Glutamatergic neuron (in vitro differentiated cells): ENCODE results near the gene HTR5A. TPM values are rescaled to one million over a fixed set of nuclear protein-coding genes. Genes with fewer than 3 reads are reported as not detected.

Experiments used
- DNase-seq: peaks from one replicate; pipeline ENCODE4 v3.0.0; 2022
- H3K27ac Mint-ChIP-seq: one replicate; pipeline ENCODE4 v1.8.0; 2020; ENCODE audit warnings: mild to moderate bottlenecking, mixed read lengths, inconsistent platforms; ENCODE audit not compliant: unreplicated experiment
- H3K27me3 Mint-ChIP-seq: one replicate; pipeline ENCODE4 v1.8.0; 2020; ENCODE audit warnings: mild to moderate bottlenecking, moderate library complexity, mixed read lengths, inconsistent platforms; ENCODE audit not compliant: unreplicated experiment
- H3K36me3 Mint-ChIP-seq: one replicate; pipeline ENCODE4 v1.8.0; 2020; ENCODE audit warnings: mild to moderate bottlenecking, mixed read lengths, inconsistent platforms; ENCODE audit not compliant: unreplicated experiment
- H3K4me1 Mint-ChIP-seq: one replicate; pipeline ENCODE4 v1.8.0; 2020; ENCODE audit warnings: mild to moderate bottlenecking, low read depth, mixed read lengths, inconsistent platforms; ENCODE audit not compliant: unreplicated experiment
- H3K4me3 Mint-ChIP-seq: one replicate; pipeline ENCODE4 v1.8.0; 2020; ENCODE audit warnings: mild to moderate bottlenecking, mixed read lengths, inconsistent platforms; ENCODE audit not compliant: unreplicated experiment
- H3K9me3 Mint-ChIP-seq: one replicate; pipeline ENCODE4 v1.8.0; 2020; ENCODE audit warnings: mild to moderate bottlenecking, moderate library complexity, mixed read lengths, inconsistent platforms; ENCODE audit not compliant: unreplicated experiment
- total RNA-seq: library from RNA; stranded (reverse); fragmentation: NEBNext Ultra II Directional; extraction: Animal tissue kit (Norgen Biotek cat#: 25700); gene quantifications from one replicate; pipeline ENCODE4 v1.2.1, GENCODE V29; 2021; ENCODE audit not compliant: unreplicated experiment
- TF ChIP-seq, protein P1 (sequence below): fragments of 200-600 bp; sonication (generic); IDR thresholded peaks from one replicate; pipeline ENCODE4 v1.5.0; 2021; ENCODE audit not compliant: partially characterized antibody, unreplicated experiment

The HTR5A gene
- total RNA-seq, 1 donor from 2014 or later: 0.20 TPM

DNA sequence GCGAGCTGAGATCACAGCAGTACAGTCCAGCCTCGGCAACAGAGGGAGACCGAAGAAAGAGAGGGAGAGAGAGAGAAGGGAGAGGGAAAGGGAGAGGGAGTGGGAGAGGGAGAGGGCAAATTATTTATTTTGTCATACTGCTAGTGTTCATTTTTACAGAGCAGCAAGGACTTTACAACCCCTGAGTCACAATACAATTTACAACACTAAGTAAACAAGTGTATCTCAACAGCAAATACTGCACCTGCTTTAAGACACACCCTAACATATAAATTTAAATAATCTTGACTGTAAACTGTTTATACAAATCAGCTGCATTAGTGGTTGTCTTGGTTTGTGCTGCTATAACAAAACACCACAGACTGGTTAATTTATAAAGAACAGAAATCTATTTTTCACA lies 27.2 kb downstream of the HTR5A start:
- no peak overlapping the region for H3K4me3 Mint-ChIP-seq
- no peak for DNase-seq
- H3K27me3 Mint-ChIP-seq: no peaks in the 10 kb centered on the region
- peaks cover 4% of the 10 kb centered on the region for H3K36me3 Mint-ChIP-seq
- TF ChIP-seq, protein P1, sequence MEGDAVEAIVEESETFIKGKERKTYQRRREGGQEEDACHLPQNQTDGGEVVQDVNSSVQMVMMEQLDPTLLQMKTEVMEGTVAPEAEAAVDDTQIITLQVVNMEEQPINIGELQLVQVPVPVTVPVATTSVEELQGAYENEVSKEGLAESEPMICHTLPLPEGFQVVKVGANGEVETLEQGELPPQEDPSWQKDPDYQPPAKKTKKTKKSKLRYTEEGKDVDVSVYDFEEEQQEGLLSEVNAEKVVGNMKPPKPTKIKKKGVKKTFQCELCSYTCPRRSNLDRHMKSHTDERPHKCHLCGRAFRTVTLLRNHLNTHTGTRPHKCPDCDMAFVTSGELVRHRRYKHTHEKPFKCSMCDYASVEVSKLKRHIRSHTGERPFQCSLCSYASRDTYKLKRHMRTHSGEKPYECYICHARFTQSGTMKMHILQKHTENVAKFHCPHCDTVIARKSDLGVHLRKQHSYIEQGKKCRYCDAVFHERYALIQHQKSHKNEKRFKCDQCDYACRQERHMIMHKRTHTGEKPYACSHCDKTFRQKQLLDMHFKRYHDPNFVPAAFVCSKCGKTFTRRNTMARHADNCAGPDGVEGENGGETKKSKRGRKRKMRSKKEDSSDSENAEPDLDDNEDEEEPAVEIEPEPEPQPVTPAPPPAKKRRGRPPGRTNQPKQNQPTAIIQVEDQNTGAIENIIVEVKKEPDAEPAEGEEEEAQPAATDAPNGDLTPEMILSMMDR: no peak
- no peaks in the 10 kb centered on the region for H3K9me3 Mint-ChIP-seq
- H3K27ac Mint-ChIP-seq: no peak overlapping the region
- no peaks in the 10 kb centered on the region for H3K4me1 Mint-ChIP-seq

DNA sequence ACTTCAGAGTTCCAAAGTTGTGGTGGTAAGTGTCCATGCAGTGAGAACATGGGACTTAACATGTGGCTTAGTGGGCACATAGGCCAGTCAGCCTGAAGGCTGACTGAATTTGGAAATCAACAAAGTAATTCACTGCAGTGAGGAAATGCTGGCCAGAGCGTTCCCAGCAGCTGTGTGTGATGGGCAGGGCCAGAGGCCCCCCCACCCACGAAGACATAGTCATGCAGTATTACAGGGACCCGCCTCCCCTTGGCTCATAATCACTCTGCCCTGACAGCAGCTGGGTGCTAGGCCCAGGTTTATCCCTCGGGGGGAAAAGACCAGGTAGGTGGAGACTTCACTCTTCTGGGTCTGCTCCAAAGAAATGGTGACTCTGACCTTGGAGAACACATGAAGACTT lies 33.7 kb downstream of the HTR5A start:
- H3K9me3 Mint-ChIP-seq: no peaks in the 10 kb centered on the region
- no peak for DNase-seq
- TF ChIP-seq, protein P1: no peak
- no peaks in the 10 kb centered on the region for H3K27me3 Mint-ChIP-seq
- H3K4me3 Mint-ChIP-seq: no peak overlapping the region
- H3K27ac Mint-ChIP-seq: no peak overlapping the region
- H3K36me3 Mint-ChIP-seq: no peaks in the 10 kb centered on the region
- peaks cover 15% of the 10 kb centered on the region for H3K4me1 Mint-ChIP-seq

GRCh38 chr7:155104913-155105312 lies 34.8 kb downstream of the HTR5A start:
- no peak for DNase-seq
- Mint-ChIP-seq H3K9me3 (peaks cover 4% of the 10 kb centered on the region), H3K36me3 (no peaks in the 10 kb centered on the region)

GRCh38 chr7:155106356-155106755 lies 36.2 kb downstream of the HTR5A start:
- DNase-seq: no peak
- TF ChIP-seq, protein P1: no peak
- H3K4me3 Mint-ChIP-seq: no peak overlapping the region
- peaks cover 6% of the 10 kb centered on the region for H3K9me3 Mint-ChIP-seq
- H3K27ac Mint-ChIP-seq: no peak overlapping the region
- H3K36me3 Mint-ChIP-seq: no peaks in the 10 kb centered on the region
- H3K27me3 Mint-ChIP-seq: peaks cover 3% of the 10 kb centered on the region
- H3K4me1 Mint-ChIP-seq: peaks cover 32% of the 10 kb centered on the region

More at GRCh38 chr7:155104913-155105312, 34.8 kb downstream of the HTR5A start:
- no peak overlapping the region for H3K27ac Mint-ChIP-seq
- TF ChIP-seq, protein P1: no peak
- peaks cover 24% of the 10 kb centered on the region for H3K4me1 Mint-ChIP-seq
- H3K4me3 Mint-ChIP-seq: no peak overlapping the region
- peaks cover 3% of the 10 kb centered on the region for H3K27me3 Mint-ChIP-seq

GRCh38 chr7:155107126-155107525 lies 37.0 kb downstream of the HTR5A start:
- no peaks in the 10 kb centered on the region for H3K36me3 Mint-ChIP-seq
- peaks cover 6% of the 10 kb centered on the region for H3K9me3 Mint-ChIP-seq
- no peak for DNase-seq
- H3K27ac Mint-ChIP-seq: no peak overlapping the region
- H3K4me3 Mint-ChIP-seq: no peak overlapping the region
- H3K4me1 Mint-ChIP-seq: peaks cover 32% of the 10 kb centered on the region
- TF ChIP-seq, protein P1: no peak
- H3K27me3 Mint-ChIP-seq: peaks cover 3% of the 10 kb centered on the region
